T-helper 9 cell (primary cell): ENCODE measurements around the gene GATD1.

Experiments used
- DNase-seq: peaks from one replicate; pipeline ENCODE4 v3.0.0-alpha.2; 2020

The GATD1 gene

GRCh38 chr11:726278-727220 lies 50.7 kb downstream of the GATD1 start:
- DNase-seq: peak; percentile 39

- no peak for DNase-seq
Observed at GRCh38 chr11:725624-726202, 51.6 kb downstream of the GATD1 start.

- no peak for DNase-seq
Observed at GRCh38 chr11:724778-725386, 52.4 kb downstream of the GATD1 start.

GRCh38 chr11:724049-724777 lies 53.1 kb downstream of the GATD1 start:
- no peak for DNase-seq

- no peak for DNase-seq
Observed at GRCh38 chr11:723120-723883, 54.0 kb downstream of the GATD1 start.

- no peak for DNase-seq
Observed at GRCh38 chr11:722346-722811, 54.9 kb downstream of the GATD1 start.

- DNase-seq: peak; percentile 49
Observed at GRCh38 chr11:721741-722345, 55.4 kb downstream of the GATD1 start.

- no peak for DNase-seq
Observed at GRCh38 chr11:721247-721740, 56.0 kb downstream of the GATD1 start.

- peak; percentile 65 for DNase-seq
Observed at GRCh38 chr11:720642-721246, 56.5 kb downstream of the GATD1 start.

GRCh38 chr11:720017-720641 lies 57.2 kb downstream of the GATD1 start:
- no peak for DNase-seq

- no peak for DNase-seq
Observed at GRCh38 chr11:719214-720016, 57.9 kb downstream of the GATD1 start.
